Measurements from ENCODE around the gene KCTD17.

Gene KCTD17

GRCh38 chr22:37056246-37056645 is 4.7 kb downstream of the KCTD17 start:
- DNase-seq (ENCODE audit: insufficient read length, low spot score) (no peak), FAIRE-seq (no peak)
- no peak for TF ChIP-seq POLR2A (IDR thresholded peaks at IDR 0.05; ENCODE audit: low read depth, low read length)

DNA sequence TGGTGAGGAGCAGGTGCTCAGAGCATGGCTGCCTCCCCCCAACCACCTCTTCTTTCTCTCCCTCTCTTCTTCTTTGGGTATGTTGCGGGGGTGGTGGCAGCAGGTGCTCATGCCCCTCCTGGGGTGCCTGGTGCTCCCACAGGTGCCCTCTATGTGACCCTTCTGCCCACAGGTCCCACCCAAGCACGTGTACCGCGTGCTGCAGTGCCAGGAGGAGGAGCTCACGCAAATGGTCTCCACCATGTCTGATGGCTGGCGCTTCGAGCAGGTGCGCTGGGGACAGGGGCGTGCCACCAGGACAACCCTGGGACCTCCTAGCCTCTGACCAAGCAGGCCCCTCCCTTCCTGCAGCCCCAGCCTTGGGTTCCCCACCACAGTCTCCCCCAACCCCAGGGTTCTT is 5.7 kb downstream of the KCTD17 start:
- FAIRE-seq (no peak), DNase-seq (ENCODE audit: insufficient read length, low spot score) (no peak)
- no peak for TF ChIP-seq POLR2A (IDR thresholded peaks at IDR 0.05; ENCODE audit: low read depth, low read length)

DNA sequence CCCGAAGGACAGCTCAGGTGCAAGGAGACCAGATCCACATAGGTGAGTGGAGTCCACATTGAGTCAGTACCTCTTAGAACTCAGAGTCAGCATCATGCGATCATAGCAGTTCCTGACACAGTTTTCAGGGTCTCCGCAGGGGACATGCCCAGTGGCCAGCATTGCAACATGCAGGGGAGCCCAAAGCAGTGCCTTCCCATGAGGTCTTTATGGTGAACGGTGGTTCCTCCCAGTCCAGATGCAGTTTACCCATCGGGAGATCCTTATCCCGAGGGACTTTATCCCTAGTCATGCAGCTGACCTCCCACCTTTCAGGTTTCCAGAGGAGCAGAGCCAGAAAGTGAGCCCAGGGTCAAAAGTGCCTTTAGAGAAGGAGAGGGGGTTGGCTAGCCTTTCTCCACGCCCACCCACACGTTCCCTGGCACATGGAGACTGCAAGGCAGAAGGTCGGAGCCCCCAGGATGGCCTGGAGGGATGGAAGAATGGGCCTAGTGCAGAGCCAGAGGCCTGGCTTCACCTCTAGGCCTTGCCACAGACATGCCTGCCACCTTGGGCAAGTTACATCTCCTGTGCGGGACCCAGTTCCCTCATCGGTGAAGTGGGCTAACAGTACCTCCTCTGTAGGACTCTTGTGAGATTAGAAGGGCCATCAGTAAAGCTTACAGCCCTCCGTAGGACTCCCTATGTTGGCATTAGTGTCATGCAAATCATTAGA is 6.4 kb downstream of the KCTD17 start:
- no peak for TF ChIP-seq POLR2A (IDR thresholded peaks at IDR 0.05; ENCODE audit: low read depth, low read length)
- FAIRE-seq (no peak), DNase-seq (ENCODE audit: insufficient read length, low spot score) (no peak)

DNA sequence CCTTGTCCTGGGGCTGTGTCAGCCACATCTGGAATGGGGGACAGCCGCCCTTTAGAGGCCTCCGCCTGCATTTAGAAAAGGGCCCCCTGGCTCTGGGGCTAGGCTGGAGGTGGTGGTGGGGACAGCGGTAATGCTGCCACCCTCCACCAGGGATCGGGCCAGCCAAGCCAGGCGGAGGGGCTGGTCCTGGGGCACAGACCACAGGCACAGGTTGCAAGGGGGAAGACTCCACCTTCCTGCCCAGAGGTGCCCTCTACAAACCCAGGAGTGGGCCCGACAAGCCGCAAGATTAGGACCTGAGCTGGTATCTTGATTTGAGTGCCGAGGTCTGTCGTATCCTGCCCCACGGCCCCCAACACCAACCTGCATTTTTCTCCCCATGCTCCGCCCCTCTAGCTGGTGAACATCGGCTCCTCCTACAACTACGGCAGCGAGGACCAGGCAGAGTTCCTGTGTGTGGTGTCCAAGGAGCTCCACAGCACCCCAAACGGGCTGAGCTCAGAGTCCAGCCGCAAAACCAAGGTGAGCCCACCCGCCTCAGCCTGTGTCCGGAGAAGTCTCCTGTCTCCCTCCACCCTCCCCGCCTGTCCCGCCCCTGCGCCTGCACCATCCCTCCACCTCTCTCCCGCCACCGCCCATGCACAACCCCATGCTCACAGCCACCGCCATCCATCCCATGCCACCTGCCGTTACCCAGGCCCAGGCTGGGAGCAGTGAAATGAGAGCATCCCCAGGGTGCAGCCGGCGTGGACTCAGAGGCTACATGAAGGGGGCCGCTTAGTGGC is 7.6 kb downstream of the KCTD17 start:
- DNase-seq (ENCODE audit: insufficient read length, low spot score) (no peak), FAIRE-seq (no peak)
- no peak for TF ChIP-seq POLR2A (IDR thresholded peaks at IDR 0.05; ENCODE audit: low read depth, low read length)

- no peak for FAIRE-seq
- DNase-seq (ENCODE audit: insufficient read length, low spot score), result no peak
- no peak for TF ChIP-seq POLR2A (IDR thresholded peaks at IDR 0.05; ENCODE audit: low read depth, low read length)
Measured at GRCh38 chr22:37059876-37060449, 8.4 kb downstream of the KCTD17 start.

GRCh38 chr22:37060801-37061610 is 9.5 kb downstream of the KCTD17 start:
- no peak for DNase-seq (ENCODE audit: insufficient read length, low spot score)

GRCh38 chr22:37061611-37062375 is 10.3 kb downstream of the KCTD17 start:
- no peak for TF ChIP-seq POLR2A (IDR thresholded peaks at IDR 0.05; ENCODE audit: low read depth, low read length)
- DNase-seq (ENCODE audit: insufficient read length, low spot score) (no peak), FAIRE-seq (no peak)

More at GRCh38 chr22:37060801-37061610, 9.5 kb downstream of the KCTD17 start:
- FAIRE-seq, result no peak
- TF ChIP-seq POLR2A (IDR thresholded peaks at IDR 0.05; ENCODE audit: low read depth, low read length), result no peak

GRCh38 chr22:37062376-37062675 is 10.8 kb downstream of the KCTD17 start:
- no peak for FAIRE-seq
- no peak for DNase-seq (ENCODE audit: insufficient read length, low spot score)
- TF ChIP-seq POLR2A (IDR thresholded peaks at IDR 0.05; ENCODE audit: low read depth, low read length), result no peak

GRCh38 chr22:37062702-37063381 is 11.3 kb downstream of the KCTD17 start:
- TF ChIP-seq POLR2A (IDR thresholded peaks at IDR 0.05; ENCODE audit: low read depth, low read length), result no peak
- DNase-seq (ENCODE audit: insufficient read length, low spot score) (no peak), FAIRE-seq (no peak)

DNA sequence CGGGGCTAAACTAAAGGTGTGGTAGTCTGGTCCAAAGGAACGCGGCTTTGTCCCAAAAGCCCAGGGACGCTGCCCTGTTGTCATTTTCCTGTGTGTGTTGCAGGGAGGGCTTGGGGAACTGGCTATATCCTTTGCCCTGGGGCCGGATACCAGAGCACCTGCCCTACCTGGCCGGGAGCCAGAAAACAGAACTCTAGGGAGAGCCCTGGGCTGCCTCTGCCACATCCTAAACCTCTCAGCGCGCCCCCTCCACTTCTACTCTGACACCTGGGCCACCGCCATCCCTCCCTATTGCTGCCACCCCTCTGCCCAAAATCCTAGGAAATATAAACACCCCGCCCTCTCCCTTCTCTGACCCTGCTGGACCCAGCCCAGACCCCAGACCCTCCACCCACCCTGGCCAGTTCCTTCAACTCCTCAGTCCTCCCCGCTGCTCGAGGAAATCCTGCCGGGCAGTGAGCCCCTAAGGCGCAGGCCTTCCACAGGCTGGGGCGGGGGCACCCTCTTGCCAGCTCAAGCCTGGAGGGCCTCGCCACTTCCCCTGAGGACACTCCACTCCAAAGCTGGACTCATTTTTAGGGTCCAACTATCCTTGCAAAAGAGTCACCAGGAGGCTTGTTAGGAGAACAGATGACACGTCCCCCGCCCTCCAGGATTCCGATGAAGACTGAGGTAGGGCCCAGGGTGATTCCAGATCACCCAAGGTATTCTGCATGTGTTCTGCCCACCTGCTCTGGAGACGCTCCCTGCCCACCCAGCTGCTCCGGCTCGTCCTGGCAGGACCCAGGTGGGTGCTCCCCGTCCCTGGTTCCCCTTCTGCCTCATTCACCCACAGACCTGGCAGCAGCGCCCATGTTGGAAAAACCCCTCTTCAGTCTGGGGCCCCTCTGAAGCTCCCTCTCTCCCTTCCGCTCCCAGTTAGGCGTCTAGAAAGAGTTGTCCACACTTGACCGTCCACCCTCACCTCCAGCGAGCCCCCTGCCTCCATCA is 12.2 kb downstream of the KCTD17 start:
- no peak for TF ChIP-seq POLR2A (IDR thresholded peaks at IDR 0.05; ENCODE audit: low read depth, low read length)
- no peak for DNase-seq (ENCODE audit: insufficient read length, low spot score)
- FAIRE-seq, result no peak

- DNase-seq (ENCODE audit: insufficient read length, low spot score) (no peak), FAIRE-seq (no peak)
- TF ChIP-seq POLR2A (IDR thresholded peaks at IDR 0.05; ENCODE audit: low read depth, low read length), result no peak
Measured at GRCh38 chr22:37064553-37064952, 13.0 kb downstream of the KCTD17 start.

GRCh38 chr22:37065180-37065579 is 13.6 kb downstream of the KCTD17 start:
- TF ChIP-seq POLR2A (IDR thresholded peaks at IDR 0.05; ENCODE audit: low read depth, low read length), result no peak
- DNase-seq (ENCODE audit: insufficient read length, low spot score) (no peak), FAIRE-seq (no peak)
